ENCODE measurements around the gene FNTB. TPM values are rescaled to one million over a fixed set of nuclear protein-coding genes. Genes with fewer than 3 reads are reported as not detected.

Gene FNTB
- total and polyA plus RNA-seq, 2 donors (not counting 3 experiments of a cell fraction or from before 2014, with no cell fraction given): 21.0 to 21.6 TPM

DNA sequence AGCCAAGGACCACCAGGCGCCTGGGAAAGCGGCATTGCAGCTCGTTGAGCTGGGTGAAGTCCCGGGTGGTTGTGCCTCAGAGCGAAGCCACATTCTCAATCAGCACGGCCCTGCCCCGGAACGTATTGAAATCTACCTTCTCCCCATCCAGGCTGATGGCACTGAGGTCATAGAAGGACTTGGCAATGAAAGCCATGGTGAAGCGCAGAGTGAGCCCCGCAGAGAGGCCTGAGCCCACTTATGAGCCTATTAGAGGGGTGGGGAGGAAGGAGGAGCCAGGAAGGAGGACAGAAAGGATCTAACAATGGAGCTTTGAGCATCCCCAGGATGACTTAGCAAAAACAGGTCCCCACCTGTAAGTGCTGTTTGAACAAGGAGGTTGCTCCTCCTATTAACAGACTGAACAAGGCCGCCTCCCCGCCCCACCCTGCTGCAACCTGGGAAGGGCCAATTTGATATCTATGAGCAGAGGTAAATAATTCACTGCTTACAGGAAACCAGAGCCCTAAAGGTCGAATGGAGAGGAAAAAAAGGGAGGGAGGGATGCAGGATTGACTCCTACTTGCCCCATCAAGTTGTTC, 44.1 kb upstream of the FNTB start, which contains the start of gene GPX2:
Gene GPX2 (minus strand): TSS at position 215 of the 581 bp plus-strand sequence. CDS start 19 bp downstream, at position 196.
- Histone ChIP-seq H3K27ac (ENCODE audit: insufficient read depth, low read depth, low read length) (no peak within 1 kb of the TSS), H3K27me3 (ENCODE audit: control insufficient read depth in 2 of 2, insufficient read depth in 2 of 2, low read length in 2 of 2) (no peaks in the 10 kb centered on the region), H3K4me3 (replicated peaks in 1 of 3; ENCODE audit: insufficient read depth in 1 of 3, low read depth in 1 of 3, low read length in 3 of 3) (no peak within 1 kb of the TSS), H3K36me3 (ENCODE audit: control insufficient read depth in 2 of 2, extremely low read depth in 1 of 2, insufficient read depth in 2 of 2, low read length in 2 of 2) (peaks cover 0 to 8% of the 10 kb centered on the region in 2 experiments), H3K4me1 (ENCODE audit: control insufficient read depth, extremely low read depth, insufficient read depth, low read length) (no peaks in the 10 kb centered on the region), H2AFZ (ENCODE audit: low read depth, low read length) (no peak within 1 kb of the TSS), H3K9me3 (replicated peaks; ENCODE audit: control insufficient read depth, insufficient read depth, low read length) (no peaks in the 10 kb centered on the region), H3K79me2 (ENCODE audit: control insufficient read depth, insufficient read depth, low read length) (no peaks in the 10 kb centered on the region), H4K20me1 (replicated peaks; ENCODE audit: control insufficient read depth, extremely low read depth, insufficient read depth, low read length) (no peaks in the 10 kb centered on the region), H3K9ac (replicated peaks; ENCODE audit: extremely low read depth, insufficient read depth, low read length) (no peak within 1 kb of the TSS), H3K4me2 (ENCODE audit: insufficient read depth, low read length) (no peak within 1 kb of the TSS), H3K9me1 (replicated peaks; ENCODE audit: control insufficient read depth, extremely low read depth, insufficient read depth, low read length) (no peaks in the 10 kb centered on the region)
- BruUV-seq (replicated peaks): no TSS peak
- DNase-seq (ENCODE audit: low read depth, low spot score) (no peak), FAIRE-seq (no peak)
- POLR2A ChIA-PET: no interaction called here
- TF ChIP-seq, protein P1, sequence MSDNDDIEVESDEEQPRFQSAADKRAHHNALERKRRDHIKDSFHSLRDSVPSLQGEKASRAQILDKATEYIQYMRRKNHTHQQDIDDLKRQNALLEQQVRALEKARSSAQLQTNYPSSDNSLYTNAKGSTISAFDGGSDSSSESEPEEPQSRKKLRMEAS (IDR thresholded peaks at IDR 0.05; ENCODE audit: insufficient read depth, insufficient read length): no peak
- TF ChIP-seq EZH2 (IDR thresholded peaks at IDR 0.05; ENCODE audit: borderline replicate concordance, low read depth, low read length, severe bottlenecking) (no peak), GATA2 (IDR thresholded peaks at IDR 0.05; ENCODE audit: insufficient read depth, insufficient read length, low read depth, low read length) (no peak), JUN (IDR thresholded peaks at IDR 0.05; ENCODE audit: borderline replicate concordance, insufficient read depth, insufficient read length, low read depth) (no peak), POLR2AphosphoS5 (IDR thresholded peaks at IDR 0.05; ENCODE audit: insufficient read depth, low read depth, low read length) (no peak), POLR2A (IDR thresholded peaks at IDR 0.05; ENCODE audit: low read depth, low read length) (no peak), MYC (IDR thresholded peaks at IDR 0.05; ENCODE audit: low read depth, low read length) (no peak), FOS (IDR thresholded peaks at IDR 0.05; ENCODE audit: borderline replicate concordance, insufficient read depth, low read length) (no peak)
- TF ChIP-seq, protein P2, sequence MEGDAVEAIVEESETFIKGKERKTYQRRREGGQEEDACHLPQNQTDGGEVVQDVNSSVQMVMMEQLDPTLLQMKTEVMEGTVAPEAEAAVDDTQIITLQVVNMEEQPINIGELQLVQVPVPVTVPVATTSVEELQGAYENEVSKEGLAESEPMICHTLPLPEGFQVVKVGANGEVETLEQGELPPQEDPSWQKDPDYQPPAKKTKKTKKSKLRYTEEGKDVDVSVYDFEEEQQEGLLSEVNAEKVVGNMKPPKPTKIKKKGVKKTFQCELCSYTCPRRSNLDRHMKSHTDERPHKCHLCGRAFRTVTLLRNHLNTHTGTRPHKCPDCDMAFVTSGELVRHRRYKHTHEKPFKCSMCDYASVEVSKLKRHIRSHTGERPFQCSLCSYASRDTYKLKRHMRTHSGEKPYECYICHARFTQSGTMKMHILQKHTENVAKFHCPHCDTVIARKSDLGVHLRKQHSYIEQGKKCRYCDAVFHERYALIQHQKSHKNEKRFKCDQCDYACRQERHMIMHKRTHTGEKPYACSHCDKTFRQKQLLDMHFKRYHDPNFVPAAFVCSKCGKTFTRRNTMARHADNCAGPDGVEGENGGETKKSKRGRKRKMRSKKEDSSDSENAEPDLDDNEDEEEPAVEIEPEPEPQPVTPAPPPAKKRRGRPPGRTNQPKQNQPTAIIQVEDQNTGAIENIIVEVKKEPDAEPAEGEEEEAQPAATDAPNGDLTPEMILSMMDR (IDR thresholded peaks at IDR 0.05; ENCODE audit: extremely low read depth in 1 of 2, insufficient read depth in 1 of 2, low read depth in 1 of 2, low read length in 2 of 2): no peak
- CTCF ChIA-PET: interaction anchor here (1.1 kb wide), 1 partner anchor 50 kb away, joined by 3 read pairs; no protein-coding TSS in a partner anchor
- intact Hi-C loops (cut with micrococcal nuclease) (no loop called here), dilution Hi-C loops (cut with MboI; ENCODE audit: extremely low pct_ligation_motif_present, low sequenced_read_pairs) (no loop called here)

Data from endothelial cell of umbilical vein (primary cell).